HG03378 (cell line): Measurements from ENCODE around the gene RAPGEF3.

Experiments used
- ATAC-seq: cut with Tn5 transposase; IDR thresholded peaks from one replicate; pipeline ENCODE4 v1.9.1; 2021; ENCODE audit warnings: mild to moderate bottlenecking, moderate library complexity; ENCODE audit not compliant: unreplicated experiment

The RAPGEF3 gene

DNA sequence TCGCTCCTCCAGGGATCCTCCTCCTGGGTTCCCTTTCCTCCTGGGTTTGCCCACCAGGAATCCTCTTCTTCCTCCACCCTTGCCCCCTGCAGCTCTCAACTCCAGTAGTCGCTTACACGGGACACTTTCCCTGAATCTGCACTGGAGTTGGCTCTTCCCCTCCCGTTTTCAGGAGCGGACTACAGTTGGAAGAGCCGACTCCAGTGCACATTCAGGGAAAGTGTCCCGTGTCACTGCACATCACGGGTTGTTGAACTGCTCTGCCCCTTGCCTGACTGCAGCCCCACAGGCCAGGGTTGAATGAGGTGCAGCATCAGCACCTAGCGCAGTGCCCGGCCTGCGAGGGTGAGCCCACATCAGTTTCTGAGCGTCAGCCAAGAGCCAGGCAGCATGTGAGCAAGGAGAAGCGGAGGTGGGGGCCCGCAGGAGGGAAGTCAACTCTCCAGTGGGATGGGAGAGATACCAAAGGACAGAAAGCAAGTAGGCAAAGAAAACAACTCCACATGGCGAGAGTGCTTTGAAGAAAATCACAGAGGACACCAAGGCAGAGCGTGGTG, 13.1 kb downstream of the RAPGEF3 start:
- ATAC-seq, result no peak

- no peak for ATAC-seq
Observed at GRCh38 chr12:47744778-47745436, 13.8 kb downstream of the RAPGEF3 start.

DNA sequence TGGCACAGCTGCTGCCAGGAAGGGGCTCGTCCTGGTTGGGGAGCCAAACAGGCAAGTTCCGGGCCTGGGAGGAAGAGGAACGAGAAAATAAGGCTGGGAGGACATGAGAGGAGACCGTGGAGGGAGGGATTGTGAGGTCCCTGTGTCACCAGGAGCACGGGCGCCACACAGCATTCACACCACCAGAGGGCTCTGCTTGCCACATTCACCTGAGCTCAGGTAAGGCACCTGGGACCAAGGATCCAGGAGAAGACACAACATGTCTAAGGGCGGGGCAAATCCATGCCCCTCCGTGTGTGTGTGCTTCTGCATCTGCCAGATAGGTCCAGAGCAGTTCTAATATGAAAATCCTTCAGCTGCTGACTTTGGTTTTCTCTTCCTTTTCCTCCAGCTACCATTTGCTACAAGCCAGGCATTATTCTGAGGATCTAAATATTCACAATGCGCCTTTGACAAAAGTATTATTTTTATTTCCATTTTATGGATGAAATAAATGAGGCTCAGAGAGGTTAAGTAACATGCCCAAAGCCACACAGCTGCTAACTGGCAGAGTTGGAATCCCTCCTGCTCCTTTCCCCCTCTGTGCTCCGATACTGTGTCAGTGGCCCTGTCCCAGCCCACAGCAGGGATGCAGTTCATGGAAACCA, 14.6 kb downstream of the RAPGEF3 start:
- ATAC-seq, result no peak

- no peak for ATAC-seq
Observed at GRCh38 chr12:47743311-47743860, 15.3 kb downstream of the RAPGEF3 start.

DNA sequence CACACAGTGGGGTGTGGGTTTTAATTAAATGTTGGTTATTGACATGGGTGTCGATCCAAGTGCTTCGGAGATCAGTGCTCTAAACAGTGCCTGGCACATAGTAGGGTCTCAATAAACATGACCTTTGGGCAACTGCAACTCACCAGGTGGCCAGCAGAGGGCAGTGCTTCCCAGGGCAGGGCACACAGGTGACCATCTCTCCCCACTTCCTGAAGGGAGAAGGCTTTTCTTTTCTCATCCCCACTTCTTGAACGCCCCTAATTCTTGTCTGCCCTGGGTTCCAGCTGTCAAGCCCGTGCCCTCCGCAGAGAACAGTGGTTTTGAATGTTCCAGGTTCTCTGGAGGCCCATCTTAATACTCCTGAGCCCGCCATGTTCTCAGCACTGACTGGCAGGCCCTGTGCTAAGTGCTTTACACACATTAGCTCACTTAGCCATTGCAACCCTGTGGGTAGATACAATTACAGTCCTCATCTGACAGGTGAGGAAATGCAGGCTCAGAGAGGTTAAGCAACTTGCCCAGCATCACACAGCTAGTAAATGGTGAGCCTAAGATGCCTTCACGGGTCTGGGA, 16.3 kb downstream of the RAPGEF3 start:
- ATAC-seq, result no peak

GRCh38 chr12:47741340-47741703, 17.4 kb downstream of the RAPGEF3 start:
- ATAC-seq, result no peak

DNA sequence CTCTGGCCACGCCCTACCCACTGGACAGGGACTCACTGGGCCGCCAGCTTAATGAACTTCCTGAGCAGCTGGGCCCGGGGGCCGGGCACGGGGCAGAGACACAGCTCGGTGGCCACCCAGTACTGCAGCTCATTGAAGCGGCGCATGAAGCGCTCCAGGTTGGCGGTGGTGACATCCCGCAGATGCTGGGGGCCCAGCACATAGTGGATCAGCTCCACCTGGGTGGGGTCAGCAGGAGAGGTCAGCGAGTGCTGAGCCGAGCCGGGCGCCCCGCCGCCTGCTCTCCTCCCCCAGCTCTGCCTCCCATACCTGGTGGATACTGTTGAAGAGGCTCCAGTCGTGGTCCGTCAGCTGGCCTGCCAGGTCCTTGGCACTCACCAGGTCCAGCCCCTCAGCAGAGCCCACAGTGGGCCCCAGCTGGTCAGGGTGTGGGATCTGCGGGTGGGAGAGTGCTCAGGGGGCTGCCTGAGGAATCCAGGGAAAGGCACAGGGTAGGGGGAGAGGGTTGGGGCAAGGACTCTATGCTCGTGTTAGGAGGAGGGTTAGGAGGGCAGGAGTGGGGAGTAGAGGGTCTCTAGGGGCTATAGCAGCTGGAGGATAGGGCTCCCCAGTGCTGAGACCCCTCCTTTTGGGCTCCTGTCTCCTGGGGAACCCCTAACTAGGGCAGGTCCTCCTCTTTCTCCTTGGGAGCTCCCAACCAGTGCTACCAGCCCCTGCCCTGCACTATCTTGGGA, 17.9 kb downstream of the RAPGEF3 start:
- ATAC-seq, result no peak

- ATAC-seq, result peak; percentile 52
Observed at GRCh38 chr12:47739979-47740378, 18.7 kb downstream of the RAPGEF3 start.

DNA sequence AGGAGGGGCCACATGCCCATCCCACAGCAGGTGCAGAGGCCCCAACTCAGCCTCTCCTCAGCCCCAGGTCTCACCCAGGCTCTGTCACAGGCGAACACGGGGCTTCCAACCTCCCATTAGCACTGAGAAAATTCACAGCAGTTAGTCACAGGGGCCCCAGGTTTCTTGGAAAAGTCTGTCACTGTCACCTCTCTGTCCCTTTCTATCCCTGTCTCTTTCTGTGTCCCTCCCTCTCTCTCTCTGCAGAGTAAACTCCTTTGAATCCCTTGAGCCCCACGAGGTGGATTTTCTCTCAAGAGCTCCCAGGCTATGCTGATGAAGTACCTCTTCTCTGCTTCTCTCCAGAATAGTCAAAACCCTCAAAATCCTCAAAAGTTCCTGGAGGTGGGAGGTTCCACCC, 19.4 kb downstream of the RAPGEF3 start:
- ATAC-seq, result no peak

DNA sequence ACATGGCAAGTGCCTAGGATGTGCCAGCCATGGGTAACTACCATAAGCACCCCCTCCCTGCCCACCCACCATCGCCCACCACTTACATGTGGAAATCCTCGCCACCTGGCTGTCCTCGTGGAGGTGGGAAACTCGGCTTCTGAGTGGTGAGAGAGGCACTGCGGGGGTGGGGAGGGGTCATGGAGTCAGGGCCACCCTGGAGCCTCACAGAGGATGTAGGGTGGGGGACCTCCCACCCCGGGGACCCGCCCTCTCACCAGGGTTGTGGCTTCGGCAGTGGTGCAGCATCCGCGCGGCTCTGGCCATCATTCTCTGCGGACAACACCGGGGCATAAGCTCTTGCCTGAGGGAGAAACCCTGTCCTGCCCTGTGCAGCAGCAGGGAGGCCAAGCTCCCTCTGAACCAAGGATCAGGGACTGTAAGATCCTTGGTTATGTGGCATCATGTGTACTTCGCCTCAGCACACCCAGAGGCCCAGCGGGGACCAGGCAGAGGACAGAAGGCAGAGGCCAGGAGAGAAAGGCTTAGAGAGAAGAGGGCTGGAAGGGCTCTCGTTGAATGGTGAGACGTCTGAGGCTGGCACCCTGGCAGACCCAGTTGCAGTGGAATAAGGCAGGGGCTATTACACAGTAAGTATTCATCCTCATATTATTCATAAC, 20.6 kb downstream of the RAPGEF3 start:
- ATAC-seq, result no peak

DNA sequence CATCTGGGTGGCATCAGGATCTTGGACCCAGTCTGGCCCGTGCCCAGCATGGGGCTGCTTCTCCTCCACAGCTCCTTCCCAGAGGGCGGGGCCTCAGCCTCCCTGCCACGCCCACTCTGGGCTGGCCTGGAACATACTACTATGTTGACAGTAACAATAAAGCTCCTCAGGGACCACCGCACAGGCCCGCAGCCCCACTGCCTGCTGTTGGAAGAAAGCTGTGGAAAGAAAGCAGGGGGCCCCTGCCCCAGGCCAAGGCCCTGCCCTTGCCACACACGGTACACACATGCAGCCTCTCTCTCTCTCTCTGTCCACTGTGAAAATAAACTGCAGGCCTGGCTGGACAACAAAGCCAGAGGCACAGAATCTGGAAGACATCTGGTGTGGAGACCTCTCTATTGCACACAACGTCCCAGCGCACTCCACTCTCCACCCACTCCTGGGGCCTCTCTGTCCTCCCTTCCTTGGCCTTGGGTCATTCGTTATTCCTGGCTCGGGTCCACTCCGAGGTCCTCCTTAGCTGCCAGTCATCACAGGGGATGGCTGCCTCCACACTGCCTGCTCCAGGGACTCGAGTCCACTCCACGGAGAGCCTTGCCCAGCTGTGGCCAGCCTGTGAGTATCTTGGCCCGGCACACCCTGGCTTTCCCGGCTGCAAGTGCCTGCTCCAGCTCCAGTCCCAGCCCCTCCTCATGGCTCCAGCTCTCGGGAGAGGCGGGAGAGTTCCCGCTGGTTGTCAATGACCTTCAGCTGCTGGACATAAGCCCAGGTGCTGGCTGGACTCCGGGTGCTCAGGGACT, 21.6 kb downstream of the RAPGEF3 start:
- no peak for ATAC-seq

DNA sequence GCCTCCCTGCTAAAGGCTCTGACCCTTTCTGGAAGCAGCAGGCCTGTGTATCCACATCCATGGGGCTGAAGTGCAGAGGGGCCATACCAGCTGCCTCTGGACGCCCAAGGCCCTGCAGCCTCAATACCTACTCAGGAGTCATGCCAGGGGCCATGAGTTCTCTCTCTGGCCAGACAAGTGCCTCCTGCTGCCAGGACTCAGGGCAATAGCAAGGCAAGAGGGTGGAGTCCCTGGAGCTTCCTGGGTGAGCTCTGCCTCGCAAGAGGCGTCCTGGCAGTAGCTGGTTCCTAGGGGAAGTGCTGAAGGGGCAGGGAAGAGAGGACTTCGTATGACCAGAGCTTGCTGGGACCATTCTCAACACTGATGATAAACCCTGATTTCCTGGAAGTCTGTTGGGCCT, 22.5 kb downstream of the RAPGEF3 start:
- ATAC-seq, result no peak

DNA sequence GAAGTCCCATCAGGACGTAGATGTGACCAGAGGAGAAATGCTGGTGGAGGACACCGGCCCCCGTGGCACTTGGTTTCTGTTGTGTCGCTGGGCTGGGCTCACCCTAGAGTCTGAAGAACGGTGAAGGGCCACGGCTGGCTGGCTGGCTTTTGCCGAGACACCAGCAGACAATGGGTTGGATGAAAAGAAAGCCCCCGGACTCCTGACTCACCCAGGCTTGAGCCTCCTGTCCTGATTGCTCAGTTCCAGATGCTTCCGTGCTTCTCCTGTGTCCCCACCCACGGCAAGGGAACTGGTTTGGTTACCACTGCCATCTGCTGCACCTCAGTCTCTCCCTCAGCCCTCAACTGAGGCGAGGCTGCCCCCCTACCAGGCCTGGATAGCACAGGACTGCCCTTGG, 23.0 kb downstream of the RAPGEF3 start:
- ATAC-seq, result no peak

- no peak for ATAC-seq
Observed at GRCh38 chr12:47734725-47735480, 23.8 kb downstream of the RAPGEF3 start.

GRCh38 chr12:47733142-47733541, 25.5 kb downstream of the RAPGEF3 start:
- ATAC-seq, result no peak

DNA sequence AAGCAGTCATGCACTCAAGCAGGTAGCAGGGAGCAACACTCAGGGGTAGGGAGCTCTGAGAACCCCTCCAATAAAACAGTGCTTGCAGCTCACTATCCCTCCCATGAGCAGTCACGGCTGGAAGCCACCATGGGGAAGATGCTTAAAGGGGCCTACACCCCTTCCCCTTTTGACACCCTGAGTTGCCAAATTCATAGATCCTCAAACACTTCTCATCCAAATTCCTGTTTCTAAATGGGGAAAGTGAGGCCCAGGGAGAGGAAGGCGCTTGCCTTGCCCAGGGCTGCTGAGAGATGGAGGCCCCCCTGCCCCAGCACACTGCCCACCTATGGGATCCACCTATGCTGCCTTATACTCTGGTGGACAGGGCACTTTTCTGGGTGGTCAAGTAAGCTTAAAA, 26.2 kb downstream of the RAPGEF3 start:
- no peak for ATAC-seq

DNA sequence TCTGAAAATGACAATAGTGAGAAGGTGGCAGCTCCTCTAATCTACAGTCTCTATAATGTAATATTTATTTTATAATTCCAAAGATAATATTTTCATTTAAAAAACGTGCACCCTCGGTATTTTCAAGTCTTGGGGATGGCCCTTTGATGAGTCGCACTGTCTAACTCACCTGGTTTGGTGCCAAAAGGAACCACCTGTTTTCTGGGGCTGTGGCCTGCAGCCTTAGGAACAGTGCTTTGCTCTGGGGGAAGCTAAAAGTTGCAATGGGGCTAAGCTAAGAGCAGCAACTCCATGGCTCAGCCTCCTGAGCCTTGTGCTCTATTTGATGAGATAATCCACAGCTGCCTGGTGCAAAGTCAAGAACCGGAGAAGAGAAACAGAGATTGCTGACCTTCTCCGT, 27.0 kb downstream of the RAPGEF3 start:
- no peak for ATAC-seq

DNA sequence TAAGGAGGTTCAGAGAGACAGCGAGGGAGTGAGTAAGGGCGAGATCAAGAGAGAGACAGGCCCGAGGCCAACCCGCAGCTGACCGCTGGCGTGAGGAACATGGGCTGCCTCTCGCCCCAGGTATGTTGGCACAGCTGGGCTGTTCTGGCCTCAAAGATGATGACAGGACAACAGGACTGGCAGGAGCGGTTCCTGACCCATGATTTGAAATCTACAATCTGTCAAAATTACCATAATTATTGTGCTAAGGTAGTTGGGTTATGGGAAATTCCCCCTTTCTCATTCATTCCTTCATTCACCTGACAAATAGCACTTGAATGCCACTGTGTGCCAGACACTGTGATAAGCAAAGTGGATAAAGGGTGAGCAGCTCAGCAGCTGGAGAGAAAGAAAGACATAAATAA, 28.3 kb downstream of the RAPGEF3 start:
- ATAC-seq, result no peak

GRCh38 chr12:47729233-47729632, 29.4 kb downstream of the RAPGEF3 start:
- ATAC-seq, result no peak
